Small intestine (tissue), 7 donors: ENCODE measurements around the gene PPA1. TPM values are rescaled to one million over a fixed set of nuclear protein-coding genes. Genes with fewer than 3 reads are reported as not detected.

Experiments used
- DNase-seq, 2 donors: peaks; one replicate each; pipeline versions ENCODE4 v3.0.0 to v3.0.0-alpha.2; 2013
- FAIRE-seq: peaks from 2 replicates; lab custom pipeline; 2012; peaks lifted over from hg19 to GRCh38; lab: Jason Lieb, UNC
- H3K27ac ChIP-seq, 3 donors: one replicate each; pipeline ENCODE4 v1.5.1; 2013; ENCODE audit warnings: low read length in 2 of 3, mild to moderate bottlenecking in 2 of 3, control low read depth in 1 of 3, inconsistent platforms in 1 of 3, low read depth in 1 of 3, moderate library complexity in 1 of 3
- H3K27me3 ChIP-seq, 3 donors: one replicate each; pipeline ENCODE4 v1.6.1; 2013; ENCODE audit warnings: low read length in 3 of 3, inconsistent platforms in 1 of 3; ENCODE audit not compliant: control insufficient read depth in 3 of 3, insufficient read depth in 3 of 3
- H3K36me3 ChIP-seq, 3 donors: one replicate each; pipeline ENCODE4 v1.6.1; 2013; ENCODE audit warnings: low read length in 3 of 3, inconsistent platforms in 1 of 3, low read depth in 1 of 3, mild to moderate bottlenecking in 1 of 3, moderate library complexity in 1 of 3; ENCODE audit not compliant: control insufficient read depth in 3 of 3, insufficient read depth in 2 of 3
- H3K4me1 ChIP-seq, 3 donors: one replicate each; pipeline ENCODE4 v1.6.1; 2013; ENCODE audit warnings: low read length in 2 of 3, inconsistent platforms in 1 of 3, low read depth in 1 of 3, mild to moderate bottlenecking in 1 of 3, moderate library complexity in 1 of 3; ENCODE audit not compliant: control insufficient read depth in 3 of 3, insufficient read depth in 2 of 3
- H3K4me3 ChIP-seq, 3 donors: one replicate each; pipeline ENCODE4 v1.5.1; 2013; ENCODE audit warnings: low read length in 3 of 3, control low read depth in 1 of 3, inconsistent platforms in 1 of 3, low read depth in 1 of 3, mild to moderate bottlenecking in 1 of 3, moderate library complexity in 1 of 3
- H3K9me3 ChIP-seq, 2 donors: one replicate each; pipeline ENCODE4 v1.6.1; 2013; ENCODE audit warnings: low read depth in 1 of 2, low read length in 1 of 2; ENCODE audit not compliant: control insufficient read depth in 2 of 2, insufficient read depth in 1 of 2
- WGBS, 3 donors: extraction: QIAGEN DNeasy Blood & Tissue Kit; methylation state at CpG; one replicate each; pipeline ENCODE4 v1.1.7; 2013; 5-methylcytosine and 5-hydroxymethylcytosine counted together
- polyA plus RNA-seq, 4 donors: library from polyadenylated mRNA; stranded (reverse) in 3 of 4; unstranded in 1 of 4; fragments of 200-250 nt in 3 of 4; fragments of 120-200 nt in 1 of 4; gene quantifications; one replicate each; pipeline versions ENCODE4 v1.2.1 to v1.2.3, GENCODE V29; 2013
- donor health status: healthy with polysubstance abuse.
- donor health status: control.
- donor health status: control.
- donor health status: Bipolar disorder and iron deficiency.
- donor health status: healthy.

Gene PPA1
- polyA plus RNA-seq, 4 donors: 103 to 383 (median 203) TPM

- Histone ChIP-seq H3K27me3 (no peaks in the 10 kb centered on the region), H3K9me3 (no peaks in the 10 kb centered on the region), H3K36me3 (peaks cover 0 to 4% (median 0%) of the 10 kb centered on the region in 3 donors), H3K4me1 (peaks cover 2 to 10% (median 10%) of the 10 kb centered on the region in 3 donors), H3K4me3 (peak overlapping the region; percentile 85 to 100 (median 89)), H3K27ac (peak overlapping the region; percentile 71 to 94 (median 88))
- WGBS, 3 donors: 0 to 1% (median 0%) methylated on average over 31 to 40 of the region's 40 CpGs
- FAIRE-seq (no peak), DNase-seq (peak in 1 of 2 donors; percentile 32)
Observed at GRCh38 chr10:70169649-70170364, 63.4 kb downstream of the PPA1 start.

GRCh38 chr10:70169011-70169410 lies 64.2 kb downstream of the PPA1 start:
- H3K4me3 ChIP-seq: peak overlapping the region in 1 of 3 donors; percentile 100
- no peaks in the 10 kb centered on the region for H3K27me3 ChIP-seq
- H3K36me3 ChIP-seq: peaks cover 0 to 4% (median 0%) of the 10 kb centered on the region in 3 donors
- no peaks in the 10 kb centered on the region for H3K9me3 ChIP-seq
- no peak for DNase-seq
- 17 to 27% (median 22%) methylated on average over 2 of the region's 2 CpGs for WGBS, 3 donors
- H3K27ac ChIP-seq: peak overlapping the region in 1 of 3 donors; percentile 20
- peaks cover 4 to 10% (median 10%) of the 10 kb centered on the region in 3 donors for H3K4me1 ChIP-seq
- no peak for FAIRE-seq

- FAIRE-seq (no peak), DNase-seq (no peak)
- Histone ChIP-seq H3K9me3 (no peaks in the 10 kb centered on the region), H3K4me1 (peaks cover 4 to 17% (median 10%) of the 10 kb centered on the region in 3 donors), H3K36me3 (peaks cover 0 to 6% (median 0%) of the 10 kb centered on the region in 3 donors), H3K27ac (no peak overlapping the region), H3K27me3 (no peaks in the 10 kb centered on the region), H3K4me3 (no peak overlapping the region)
- 81 to 85% (median 83%) methylated on average over 7 of the region's 7 CpGs for WGBS, 3 donors
Observed at GRCh38 chr10:70167246-70167645, 66.0 kb downstream of the PPA1 start.

- H3K27ac ChIP-seq: no peak overlapping the region
- no peaks in the 10 kb centered on the region for H3K27me3 ChIP-seq
- WGBS, 3 donors: 79 to 86% (median 84%) methylated on average over 3 of the region's 3 CpGs
- no peak overlapping the region for H3K4me3 ChIP-seq
- no peaks in the 10 kb centered on the region for H3K9me3 ChIP-seq
- peaks cover 4 to 24% (median 10%) of the 10 kb centered on the region in 3 donors for H3K4me1 ChIP-seq
- H3K36me3 ChIP-seq: peaks cover 0 to 9% (median 0%) of the 10 kb centered on the region in 3 donors
- no peak for DNase-seq
- no peak for FAIRE-seq
Observed at GRCh38 chr10:70166394-70166793, 66.8 kb downstream of the PPA1 start.

- H3K9me3 ChIP-seq: no peaks in the 10 kb centered on the region
- no peak overlapping the region for H3K4me3 ChIP-seq
- DNase-seq (no peak), FAIRE-seq (no peak)
- WGBS, 3 donors: 65 to 73% (median 72%) methylated on average over 3 of the region's 3 CpGs
- H3K27ac ChIP-seq: no peak overlapping the region
- no peaks in the 10 kb centered on the region for H3K27me3 ChIP-seq
- H3K4me1 ChIP-seq: peaks cover 2 to 22% (median 7%) of the 10 kb centered on the region in 3 donors
- H3K36me3 ChIP-seq: peaks cover 0 to 15% (median 0%) of the 10 kb centered on the region in 3 donors
Observed at GRCh38 chr10:70164163-70164562, 69.1 kb downstream of the PPA1 start.

GRCh38 chr10:70163448-70163847 lies 69.8 kb downstream of the PPA1 start:
- WGBS, 3 donors: 91 to 93% (median 92%) methylated on average over 4 of the region's 4 CpGs
- H3K36me3 ChIP-seq: peaks cover 0 to 15% (median 0%) of the 10 kb centered on the region in 3 donors
- DNase-seq (no peak), FAIRE-seq (no peak)
- H3K27ac ChIP-seq: peak overlapping the region in 1 of 3 donors; percentile 52
- H3K4me3 ChIP-seq: no peak overlapping the region
- no peaks in the 10 kb centered on the region for H3K27me3 ChIP-seq
- peaks cover 0 to 18% (median 2%) of the 10 kb centered on the region in 3 donors for H3K4me1 ChIP-seq
- no peaks in the 10 kb centered on the region for H3K9me3 ChIP-seq

- H3K36me3 ChIP-seq: peaks cover 0 to 18% (median 3%) of the 10 kb centered on the region in 3 donors
- H3K9me3 ChIP-seq: no peaks in the 10 kb centered on the region
- DNase-seq: peak in 1 of 2 donors; percentile 31
- H3K27me3 ChIP-seq: no peaks in the 10 kb centered on the region
- no peak overlapping the region for H3K4me3 ChIP-seq
- 13 to 32% (median 19%) methylated on average over 1 of the region's 1 CpG for WGBS, 3 donors
- no peak overlapping the region for H3K27ac ChIP-seq
- no peak for FAIRE-seq
- peaks cover 0 to 18% (median 2%) of the 10 kb centered on the region in 3 donors for H3K4me1 ChIP-seq
Observed at GRCh38 chr10:70162892-70163201, 70.4 kb downstream of the PPA1 start.

- WGBS, 3 donors: 85 to 100% (median 86%) methylated on average over 1 of the region's 2 CpGs
- Histone ChIP-seq H3K36me3 (peaks cover 0 to 18% (median 3%) of the 10 kb centered on the region in 3 donors), H3K4me3 (no peak overlapping the region), H3K27me3 (no peaks in the 10 kb centered on the region), H3K9me3 (no peaks in the 10 kb centered on the region), H3K4me1 (peaks cover 0 to 18% (median 2%) of the 10 kb centered on the region in 3 donors), H3K27ac (peak overlapping the region in 1 of 3 donors; percentile 20)
- FAIRE-seq (no peak), DNase-seq (no peak)
Observed at GRCh38 chr10:70162151-70162891, 70.9 kb downstream of the PPA1 start.
